Measurements from ENCODE around the gene CABCOCO1.

GRCh38 chr10:61664985-61665384 lies 2.3 kb downstream of the CABCOCO1 start:
- no peak for TF ChIP-seq YY1 (IDR thresholded peaks at IDR 0.05; ENCODE audit: insufficient read depth, insufficient read length)
- TF ChIP-seq SUZ12 (IDR thresholded peaks at IDR 0.05; ENCODE audit: extremely low read depth, insufficient read depth, insufficient read length), result no peak

Data from NT2/D1 (cell line).